NCI-H1436 (cell line): ENCODE data around the gene PROCA1.

Experiments used
- DNase-seq: peaks from one replicate; lab custom pipeline; 2025; lab: John Stamatoyannopoulos, UW

PROCA1 gene, protein sequence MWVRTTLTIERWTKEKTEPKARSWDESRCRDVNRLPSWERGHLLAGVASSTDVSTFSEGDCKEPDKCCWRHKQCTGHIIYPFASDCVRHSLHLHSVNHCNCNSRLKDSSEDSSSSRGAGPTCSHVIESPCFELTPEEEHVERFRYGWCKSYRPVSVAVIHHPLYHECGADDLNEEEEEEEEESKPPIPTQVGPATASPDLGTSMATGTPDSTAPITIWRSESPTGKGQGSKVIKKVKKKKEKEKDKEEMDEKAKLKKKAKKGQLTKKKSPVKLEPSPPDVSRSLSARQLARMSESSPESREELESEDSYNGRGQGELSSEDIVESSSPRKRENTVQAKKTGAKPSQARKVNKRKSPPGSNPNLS

GRCh38 chr17:28711723-28712031 lies at the start of gene PROCA1:
Gene PROCA1 (minus strand): TSS chr17:28711888. CDS start chr17:28711660, 228 bp downstream.
- DNase-seq = no peak

- no peak for DNase-seq
Measured at GRCh38 chr17:28760601-28761562, 49.2 kb upstream of the PROCA1 start.

- DNase-seq = no peak
Measured at GRCh38 chr17:28759256-28759865, 47.7 kb upstream of the PROCA1 start.

GRCh38 chr17:28758411-28759121 lies 46.9 kb upstream of the PROCA1 start:
- DNase-seq = no peak

DNA sequence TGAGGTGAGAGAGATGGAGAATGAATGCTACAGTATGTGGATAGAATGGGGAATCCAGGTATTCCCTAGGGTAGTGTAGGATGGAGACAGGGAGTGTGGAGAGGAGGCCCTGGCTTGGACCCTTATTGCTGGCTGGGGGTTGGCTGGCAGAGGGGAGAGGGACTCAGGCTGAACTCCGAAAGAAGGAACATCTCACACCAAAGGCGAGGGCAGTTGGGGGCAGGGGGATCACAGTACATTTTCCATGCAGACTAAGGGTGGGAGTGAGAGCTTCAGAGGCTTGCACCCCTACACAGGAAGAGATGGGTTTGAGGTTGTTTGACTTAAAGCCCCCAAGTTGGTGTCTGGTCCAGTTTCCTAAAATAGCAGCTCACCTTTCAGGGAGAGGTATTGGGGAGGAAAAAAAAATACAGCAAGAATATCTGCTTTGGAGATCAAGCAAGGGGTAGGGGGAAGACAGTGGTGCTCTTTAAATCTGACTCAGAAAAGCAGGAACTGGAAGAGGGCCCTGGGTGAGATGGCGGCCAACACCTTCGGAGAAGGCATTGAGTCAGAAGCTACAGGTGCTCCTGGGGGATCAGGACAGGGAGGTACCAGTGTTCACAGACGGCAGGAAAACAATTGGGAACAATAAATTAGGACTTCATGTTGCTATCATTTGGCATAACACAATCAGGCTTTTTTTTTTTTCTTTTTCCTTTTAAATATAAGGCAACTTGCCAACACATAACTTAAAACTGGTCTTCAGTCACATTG lies 44.5 kb upstream of the PROCA1 start:
- DNase-seq = no peak

DNA sequence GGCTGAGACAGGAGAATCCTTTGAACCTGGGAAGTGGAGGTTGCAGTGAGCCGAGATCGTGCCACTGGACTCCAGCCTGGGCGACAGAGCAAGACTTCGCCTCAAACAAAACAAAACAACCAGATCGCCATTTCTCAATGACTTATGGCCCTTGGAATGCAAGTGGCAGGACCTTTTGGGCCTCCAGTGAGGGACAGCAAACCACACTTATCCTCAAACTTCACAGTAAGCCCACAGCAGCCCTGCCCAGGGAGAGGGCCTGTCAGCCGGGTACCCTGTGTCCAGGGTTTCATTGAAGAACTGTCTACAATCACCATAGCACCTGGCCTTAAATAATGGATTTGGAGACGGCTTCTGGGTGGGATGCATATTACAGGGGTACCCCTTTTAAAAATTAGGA lies 43.8 kb upstream of the PROCA1 start:
- DNase-seq = no peak

GRCh38 chr17:28751600-28752366 lies 40.1 kb upstream of the PROCA1 start:
- no peak for DNase-seq

- DNase-seq = peak; percentile 96
Measured at GRCh38 chr17:28750178-28751047, 38.7 kb upstream of the PROCA1 start.

DNA sequence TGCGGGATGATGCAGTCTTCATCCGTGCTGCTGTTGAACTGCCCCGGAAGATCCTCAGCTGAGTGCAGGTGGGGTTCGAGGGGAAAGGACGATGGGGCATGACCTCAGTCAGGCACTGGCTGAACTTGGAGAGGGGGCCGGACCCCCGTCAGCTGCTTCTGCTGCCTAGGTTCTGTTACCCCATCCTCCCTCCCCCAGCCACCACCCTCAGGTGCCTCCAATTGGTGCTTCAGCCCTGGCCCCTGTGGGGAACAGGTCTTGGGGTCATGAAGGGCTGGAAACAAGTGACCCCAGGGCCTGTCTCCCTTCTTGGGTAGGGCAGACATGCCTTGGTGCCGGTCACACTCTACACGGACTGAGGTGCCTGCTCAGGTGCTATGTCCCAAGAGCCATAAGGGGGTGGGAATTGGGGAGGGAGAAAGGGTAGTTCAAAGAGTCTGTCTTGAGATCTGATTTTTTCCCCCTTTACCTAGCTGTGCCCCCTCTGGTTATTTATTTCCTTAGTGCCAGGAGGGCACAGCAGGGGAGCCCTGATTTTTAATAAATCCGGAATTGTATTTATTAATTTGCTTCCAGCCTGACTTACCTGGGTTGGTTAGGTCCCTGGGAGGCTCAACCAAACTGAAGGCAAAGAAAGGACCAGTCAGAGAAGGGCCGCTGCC lies 38.0 kb upstream of the PROCA1 start:
- DNase-seq = no peak

GRCh38 chr17:28748852-28749515 lies 37.3 kb upstream of the PROCA1 start:
- DNase-seq = no peak

GRCh38 chr17:28747801-28748750 lies 36.4 kb upstream of the PROCA1 start:
- DNase-seq = no peak

- no peak for DNase-seq
Measured at GRCh38 chr17:28747051-28747691, 35.5 kb upstream of the PROCA1 start.

- peak; percentile 11 for DNase-seq
Measured at GRCh38 chr17:28746611-28747050, 34.9 kb upstream of the PROCA1 start.

GRCh38 chr17:28745786-28746411 lies 34.2 kb upstream of the PROCA1 start:
- no peak for DNase-seq

DNA sequence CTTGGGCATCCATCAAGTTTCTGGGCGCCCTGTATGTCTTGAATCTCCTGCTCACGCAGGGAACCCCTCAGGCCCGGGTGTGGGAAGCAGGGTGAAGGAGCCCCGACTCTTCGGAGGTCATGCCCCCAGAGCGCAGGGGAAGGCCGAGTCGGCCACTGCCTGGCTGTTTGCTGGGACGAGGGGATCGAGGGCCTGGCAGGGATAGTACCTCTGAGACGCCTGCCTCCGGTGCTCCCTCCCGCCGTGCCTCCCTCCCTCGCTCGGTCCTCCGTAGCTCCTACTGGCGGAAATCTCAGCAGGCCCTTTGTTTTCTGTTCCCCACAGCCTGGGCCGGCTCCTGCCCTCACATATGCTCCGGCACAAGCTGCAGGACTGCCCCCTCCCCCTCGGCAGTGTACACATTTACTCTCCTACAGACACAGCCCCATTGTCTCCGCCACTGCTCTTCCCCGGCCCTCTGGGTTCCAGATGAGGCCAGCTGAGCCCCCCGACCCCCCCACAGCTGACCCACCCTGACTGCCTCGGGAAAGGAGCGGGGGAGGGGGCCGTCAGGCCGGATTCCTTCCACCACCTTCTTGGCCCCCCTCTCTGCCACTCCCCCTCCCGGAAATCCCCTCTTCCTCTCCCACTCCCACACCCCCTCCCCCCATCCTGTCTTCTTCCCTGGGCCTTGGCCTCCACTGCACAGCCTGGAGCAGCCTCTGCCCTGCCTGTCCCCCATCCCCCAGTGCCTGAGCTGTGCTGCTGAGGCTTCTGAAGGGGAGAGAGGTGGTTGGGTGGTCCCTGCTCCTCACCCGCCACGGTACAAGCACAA lies 33.5 kb upstream of the PROCA1 start:
- peak; percentile 39 for DNase-seq
